NCI-H345 (cell line): ENCODE data around the gene AFDN.

ENCODE experiments used
- DNase-seq: peaks from one replicate; lab custom pipeline; 2025; lab: John Stamatoyannopoulos, UW

AFDN gene

GRCh38 chr6:167839755-167840154 lies 13.0 kb downstream of the AFDN start:
- DNase-seq: no peak

GRCh38 chr6:167840160-167840525 lies 13.4 kb downstream of the AFDN start:
- no peak for DNase-seq

GRCh38 chr6:167840526-167841179 lies 13.9 kb downstream of the AFDN start:
- no peak for DNase-seq

- no peak for DNase-seq
These were observed 15.3 kb downstream of the AFDN start for GRCh38 chr6:167841981-167842380.

- no peak for DNase-seq
These were observed 15.7 kb downstream of the AFDN start for GRCh38 chr6:167842457-167842856.

GRCh38 chr6:167843023-167843422 lies 16.3 kb downstream of the AFDN start:
- DNase-seq: no peak

GRCh38 chr6:167845856-167846255 lies 19.1 kb downstream of the AFDN start:
- DNase-seq: no peak

- no peak for DNase-seq
These were observed 20.4 kb downstream of the AFDN start for GRCh38 chr6:167846997-167847606.

GRCh38 chr6:167847936-167848335 lies 21.2 kb downstream of the AFDN start:
- DNase-seq: no peak

GRCh38 chr6:167848783-167849182 lies 22.1 kb downstream of the AFDN start:
- no peak for DNase-seq

- no peak for DNase-seq
These were observed 23.2 kb downstream of the AFDN start for GRCh38 chr6:167849846-167850459.

GRCh38 chr6:167850782-167851181 lies 24.1 kb downstream of the AFDN start:
- DNase-seq: no peak

GRCh38 chr6:167851370-167851952 lies 24.8 kb downstream of the AFDN start:
- DNase-seq: no peak

GRCh38 chr6:167855825-167856425 lies 29.2 kb downstream of the AFDN start:
- no peak for DNase-seq

- DNase-seq: no peak
These were observed 29.8 kb downstream of the AFDN start for GRCh38 chr6:167856474-167856873.

- DNase-seq: no peak
These were observed 30.4 kb downstream of the AFDN start for GRCh38 chr6:167856999-167857660.

GRCh38 chr6:167858086-167858591 lies 31.4 kb downstream of the AFDN start:
- DNase-seq: no peak

GRCh38 chr6:167858842-167859664 lies 32.3 kb downstream of the AFDN start:
- no peak for DNase-seq

- DNase-seq: no peak
These were observed 34.0 kb downstream of the AFDN start for GRCh38 chr6:167860550-167861226.

- DNase-seq: no peak
These were observed 34.7 kb downstream of the AFDN start for GRCh38 chr6:167861424-167861823.

GRCh38 chr6:167863897-167864296 lies 37.2 kb downstream of the AFDN start:
- DNase-seq: no peak
